IMR-90 (cell line): Measurements from ENCODE around the gene GP9. TPM values are rescaled to one million over a fixed set of nuclear protein-coding genes. Genes with fewer than 3 reads are reported as not detected.

Experiments
- ATAC-seq: fragments of 200-7000 bp; cut with Tn5 transposase; 2 replicates; pipeline ENCODE4 v1.9.1; 2020; ENCODE audit warnings: low read depth, mild to moderate bottlenecking, moderate library complexity
- BruUV-seq: library from RNA; stranded (reverse); fragments of 400-500 nt; replicated peaks from 2 replicates; lab custom pipeline; 2021; lab: Mats Ljungman, UMichigan
- CTCF ChIA-PET: fragments of 300-600 bp; formaldehyde crosslinking; extraction: SDS; loops from one replicate; lab custom pipeline; 2021; ENCODE audit warnings: antibody characterized with exemption; lab: Yijun Ruan, JAX
- POLR2A ChIA-PET: fragments of 300-600 bp; sonication (Branson Sonifier 250); formaldehyde crosslinking; loops from one replicate; lab custom pipeline; 2022; ENCODE audit warnings: antibody characterized with exemption; ENCODE audit not compliant: unreplicated experiment; lab: Charles Lee
- DNase-seq: peaks from one replicate; pipeline ENCODE4 v3.0.0; 2013
- H2AFZ ChIP-seq: replicated peaks from 2 replicates; pipeline ENCODE3; 2013; ENCODE audit warnings: low read length, mild to moderate bottlenecking; ENCODE audit not compliant: poor library complexity
- H2AK5ac ChIP-seq: 2 replicates; pipeline ENCODE4 v1.6.1; 2013; ENCODE audit warnings: low read depth, low read length, inconsistent platforms
- H2AK9ac ChIP-seq: replicated peaks from 2 replicates; pipeline ENCODE3; 2013; ENCODE audit warnings: mild to moderate bottlenecking, low read depth, low read length, moderate library complexity; ENCODE audit not compliant: poor library complexity
- H2BK120ac ChIP-seq: 2 replicates; pipeline ENCODE4 v1.6.1; 2013; ENCODE audit warnings: low read depth, low read length, inconsistent platforms
- H2BK15ac ChIP-seq: 3 replicates; pipeline ENCODE4 v1.6.1; 2013; ENCODE audit warnings: low read depth, low read length, inconsistent platforms
- H2BK20ac ChIP-seq: 2 replicates; pipeline ENCODE4 v1.6.1; 2013; ENCODE audit warnings: low read depth, mild to moderate bottlenecking, inconsistent platforms, low read length, moderate library complexity
- H2BK5ac ChIP-seq: 2 replicates; pipeline ENCODE4 v1.6.1; 2013; ENCODE audit warnings: mild to moderate bottlenecking, low read depth, low read length, inconsistent platforms; ENCODE audit not compliant: poor library complexity, severe bottlenecking
- H3K14ac ChIP-seq: replicated peaks from 2 replicates; pipeline ENCODE4 v1.6.1; 2013; ENCODE audit warnings: low read depth, low read length, inconsistent platforms
- H3K18ac ChIP-seq: 2 replicates; pipeline ENCODE4 v1.6.1; 2013; ENCODE audit warnings: low read depth, low read length, control low read depth
- H3K23ac ChIP-seq: 2 replicates; pipeline ENCODE4 v1.6.1; 2013; ENCODE audit warnings: low read depth, low read length, inconsistent platforms
- H3K27ac ChIP-seq: 2 replicates; pipeline ENCODE4 v1.5.1; 2013; ENCODE audit warnings: mild to moderate bottlenecking, control low read depth, low read length; ENCODE audit not compliant: insufficient read depth
- H3K27me3 ChIP-seq: 2 replicates; pipeline ENCODE4 v1.6.1; 2013; ENCODE audit warnings: low read length; ENCODE audit not compliant: control insufficient read depth, insufficient read depth
- H3K36me3 ChIP-seq: 2 replicates; pipeline ENCODE4 v1.6.1; 2013; ENCODE audit warnings: low read length, mixed read lengths; ENCODE audit not compliant: control insufficient read depth, insufficient read depth
- H3K4ac ChIP-seq: 2 replicates; pipeline ENCODE4 v1.6.1; 2013; ENCODE audit warnings: low read depth, low read length, inconsistent platforms
- H3K4me1 ChIP-seq: 2 replicates; pipeline ENCODE4 v1.6.1; 2013; ENCODE audit warnings: low read length, mixed read lengths; ENCODE audit not compliant: control insufficient read depth, insufficient read depth
- H3K4me2 ChIP-seq: 2 replicates; pipeline ENCODE4 v1.6.1; 2013; ENCODE audit warnings: low read depth, mild to moderate bottlenecking, control low read depth, low read length, moderate library complexity
- H3K4me3 ChIP-seq: 2 replicates; pipeline ENCODE4 v1.5.1; 2013; ENCODE audit warnings: low read depth, mild to moderate bottlenecking, control low read depth, low read length, moderate library complexity; ENCODE audit not compliant: insufficient read depth
- H3K56ac ChIP-seq: 2 replicates; pipeline ENCODE4 v1.6.1; 2013; ENCODE audit warnings: low read length, inconsistent platforms; ENCODE audit not compliant: insufficient read depth; ENCODE audit errors: extremely low read depth
- H3K79me1 ChIP-seq, 2 experiments: 2 replicates each; pipeline ENCODE4 v1.6.1; 2013; ENCODE audit warnings: low read length in 2 of 2, inconsistent platforms in 1 of 2, low read depth in 1 of 2
- H3K9ac ChIP-seq: 2 replicates; pipeline ENCODE4 v1.6.1; 2013; ENCODE audit warnings: low read depth, low read length, control low read depth
- H3K9me1 ChIP-seq: 2 replicates; pipeline ENCODE4 v1.6.1; 2013; ENCODE audit warnings: low read length, inconsistent platforms; ENCODE audit not compliant: insufficient read depth
- H3K9me3 ChIP-seq: 2 replicates; pipeline ENCODE4 v1.6.1; 2013; ENCODE audit warnings: low read length; ENCODE audit not compliant: control insufficient read depth, insufficient read depth
- H4K20me1 ChIP-seq: 2 replicates; pipeline ENCODE4 v1.6.1; 2013; ENCODE audit warnings: low read length, inconsistent platforms; ENCODE audit not compliant: insufficient read depth
- H4K5ac ChIP-seq: 2 replicates; pipeline ENCODE4 v1.6.1; 2013; ENCODE audit warnings: mild to moderate bottlenecking, low read depth, low read length, control low read depth
- H4K8ac ChIP-seq, 2 experiments: 2 replicates each; pipeline ENCODE4 v1.6.1; 2013; ENCODE audit warnings: low read depth in 2 of 2, low read length in 2 of 2, control low read depth in 1 of 2, inconsistent platforms in 1 of 2
- H4K91ac ChIP-seq: 2 replicates; pipeline ENCODE4 v1.6.1; 2013; ENCODE audit warnings: low read depth, low read length, inconsistent platforms; ENCODE audit not compliant: insufficient read depth
- BHLHE40 ChIP-seq: fragments of 150-350 bp; IDR thresholded peaks from 2 replicates; pipeline ENCODE4 v1.6.1; 2016; ENCODE audit warnings: mild to moderate bottlenecking, low read depth, low read length
- CHD1 ChIP-seq: IDR thresholded peaks from 2 replicates; pipeline ENCODE4 v1.6.1; 2012; ENCODE audit warnings: low read depth, low read length, improper control_type of control experiment
- MAZ ChIP-seq: IDR thresholded peaks from 2 replicates; pipeline ENCODE4 v1.6.1; 2012; ENCODE audit warnings: low read depth, mild to moderate bottlenecking, low read length, improper control_type of control experiment, moderate library complexity, borderline replicate concordance
- MXI1 ChIP-seq: IDR thresholded peaks from 2 replicates; pipeline ENCODE4 v1.6.1; 2012; ENCODE audit warnings: low read depth, mild to moderate bottlenecking, low read length, moderate library complexity, borderline replicate concordance
- NFE2L2 ChIP-seq: fragments of 150-350 bp; IDR thresholded peaks from 2 replicates; pipeline ENCODE4 v1.6.1; 2016; ENCODE audit warnings: low read depth, mild to moderate bottlenecking, low read length
- RCOR1 ChIP-seq: IDR thresholded peaks from 2 replicates; pipeline ENCODE4 v1.6.1; 2012; ENCODE audit warnings: mild to moderate bottlenecking, low read length, improper control_type of control experiment; ENCODE audit not compliant: insufficient replicate concordance
- RFX5 ChIP-seq: IDR thresholded peaks from 2 replicates; pipeline ENCODE4 v1.8.0; 2012; ENCODE audit warnings: low read depth, mild to moderate bottlenecking, low read length, moderate library complexity
- WGBS, 2 experiments: methylation state at CpG; one replicate each; pipeline versions ENCODE4 v1.1.5 to v1.1.7; 2013; ENCODE audit warnings: missing lambda C conversion rate in 2 of 2; ENCODE audit not compliant: insufficient read length in 1 of 2; ENCODE audit errors: extremely low coverage in 2 of 2; 5-methylcytosine and 5-hydroxymethylcytosine counted together
- dilution Hi-C: fragments of 300-500 bp; cut with HindIII; formaldehyde crosslinking; loops from one replicate; pipeline ENCODE4 v1.14.3; 2018; ENCODE audit warnings: low sequenced_read_pairs; ENCODE audit not compliant: unreplicated experiment
- in situ Hi-C: fragments of 300-500 bp; cut with MboI; formaldehyde crosslinking; loops from 3 replicates; pipeline ENCODE4 v1.14.3; 2019; ENCODE audit warnings: low sequenced_read_pairs, inconsistent platforms, mixed read lengths
- intact Hi-C: fragments of 100-400 bp; cut with micrococcal nuclease; formaldehyde crosslinking; loops from 2 replicates; pipeline ENCODE4 v1.10.0; 2022
- polyA plus RNA-seq, 3 experiments: library from polyadenylated mRNA; depleted of rRNA; stranded (reverse); fragments of >200 nt; gene quantifications; 2 replicates each; pipeline ENCODE4 v1.2.3, GENCODE V29; 2012; ENCODE audit warnings: low replicate concordance in 1 of 3
- total RNA-seq: library from RNA; depleted of rRNA; stranded (reverse); fragments of >200 nt; gene quantifications from 2 replicates; pipeline ENCODE4 v1.2.3, GENCODE V29; 2012
- TF ChIP-seq, protein P1 (sequence below): fragments of 150-350 bp; IDR thresholded peaks from 2 replicates; pipeline ENCODE4 v1.6.1; 2017; ENCODE audit warnings: mild to moderate bottlenecking, antibody characterized with exemption, low read length, low read depth

GP9 gene
- total and polyA plus RNA-seq, 2 of the 4 experiments (the other 2 are of a cell fraction) = not detected

DNA sequence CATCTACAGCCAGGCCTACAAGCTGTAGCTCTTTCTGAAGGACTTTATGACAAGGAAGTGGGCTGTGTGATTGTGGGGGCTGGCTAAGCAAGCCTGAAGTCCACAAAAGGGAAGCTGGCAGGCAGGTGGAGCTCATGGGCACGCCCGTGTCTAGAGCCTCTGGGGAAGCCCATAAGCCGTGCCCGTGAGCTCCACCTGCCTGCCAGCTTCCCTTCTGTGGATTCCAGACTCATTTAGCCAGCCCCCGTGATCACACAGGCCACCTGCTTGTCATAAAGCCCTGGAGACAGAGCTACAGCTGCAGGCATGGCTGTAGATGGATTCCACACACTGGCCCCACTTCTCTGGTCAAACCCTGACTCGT lies 44.2 kb upstream of the GP9 start:
- dilution Hi-C loops = no loop called here
- no peaks in the 10 kb centered on the region for H3K9me3 ChIP-seq
- ATAC-seq (no peak), DNase-seq (no peak)
- CTCF ChIA-PET = interaction anchor here (0.6 to 1.7 kb wide), 4 partner anchors 14 to 127 kb away, joined by 3 to 9 read pairs (median 5); no protein-coding TSS in a partner anchor
- H2AFZ ChIP-seq = peak overlapping the region; percentile 21
- peaks cover 11% of the 10 kb centered on the region for H3K9me1 ChIP-seq
- H2AK9ac ChIP-seq = no peak overlapping the region
- H3K4ac ChIP-seq = peak overlapping the region; percentile 14; the same call in 1 of the 2 replicates
- H4K20me1 ChIP-seq = no peaks in the 10 kb centered on the region
- 0 out of 2 replicates have a peak overlapping the region, but pooled peaks have one; percentile 43 for H3K18ac ChIP-seq
- H3K56ac ChIP-seq = no peak overlapping the region
- no peak overlapping the region for H3K23ac ChIP-seq
- peak overlapping the region; percentile 77 for H2BK120ac ChIP-seq
- no peak overlapping the region for H3K4me3 ChIP-seq
- H3K9ac ChIP-seq = no peak overlapping the region
- peak overlapping the region; percentile 69; the same call in 1 of the 2 replicates for H2AK5ac ChIP-seq
- no peak overlapping the region; a peak in 1 of 4 replicates for H4K8ac ChIP-seq
- H4K5ac ChIP-seq = no peak overlapping the region
- H4K91ac ChIP-seq = 0 out of 2 replicates have a peak overlapping the region, but pooled peaks have one; percentile 19
- H3K79me1 ChIP-seq = no peaks in the 10 kb centered on the region
- peak overlapping the region; percentile 74; the same call in 2 of the 3 replicates for H2BK15ac ChIP-seq
- in situ Hi-C loops = no loop called here
- intact Hi-C loops = no loop called here
- no TSS peak for BruUV-seq
- no peak overlapping the region for H2BK5ac ChIP-seq
- no peak overlapping the region for H3K4me2 ChIP-seq
- H3K36me3 ChIP-seq = no peaks in the 10 kb centered on the region
- H2BK20ac ChIP-seq = peak overlapping the region; percentile 38; the same call in 1 of the 2 replicates
- TF ChIP-seq BHLHE40 = no peak
- TF ChIP-seq RCOR1 = no peak
- TF ChIP-seq CHD1 = no peak
- TF ChIP-seq MAZ = no peak
- TF ChIP-seq, protein P1, sequence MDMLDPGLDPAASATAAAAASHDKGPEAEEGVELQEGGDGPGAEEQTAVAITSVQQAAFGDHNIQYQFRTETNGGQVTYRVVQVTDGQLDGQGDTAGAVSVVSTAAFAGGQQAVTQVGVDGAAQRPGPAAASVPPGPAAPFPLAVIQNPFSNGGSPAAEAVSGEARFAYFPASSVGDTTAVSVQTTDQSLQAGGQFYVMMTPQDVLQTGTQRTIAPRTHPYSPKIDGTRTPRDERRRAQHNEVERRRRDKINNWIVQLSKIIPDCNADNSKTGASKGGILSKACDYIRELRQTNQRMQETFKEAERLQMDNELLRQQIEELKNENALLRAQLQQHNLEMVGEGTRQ = no peak
- no peak for TF ChIP-seq NFE2L2
- TF ChIP-seq RFX5 = no peak
- no peak for TF ChIP-seq MXI1
- peaks cover 7% of the 10 kb centered on the region; the same call in 1 of the 2 replicates for H3K27me3 ChIP-seq
- no peak overlapping the region for H3K14ac ChIP-seq
- H3K27ac ChIP-seq = no peak overlapping the region
- peaks cover 20% of the 10 kb centered on the region for H3K4me1 ChIP-seq
- 91% methylated on average over 5 of the region's 6 CpGs; no CpG with 5 or more reads in 1 of the 2 experiments for WGBS, 2 experiments
- POLR2A ChIA-PET = interaction anchor here (1.3 kb wide), 1 partner anchor 11 kb away, joined by 6 read pairs; no protein-coding TSS in a partner anchor
